Measurements from ENCODE around the gene SYT8.

DNA sequence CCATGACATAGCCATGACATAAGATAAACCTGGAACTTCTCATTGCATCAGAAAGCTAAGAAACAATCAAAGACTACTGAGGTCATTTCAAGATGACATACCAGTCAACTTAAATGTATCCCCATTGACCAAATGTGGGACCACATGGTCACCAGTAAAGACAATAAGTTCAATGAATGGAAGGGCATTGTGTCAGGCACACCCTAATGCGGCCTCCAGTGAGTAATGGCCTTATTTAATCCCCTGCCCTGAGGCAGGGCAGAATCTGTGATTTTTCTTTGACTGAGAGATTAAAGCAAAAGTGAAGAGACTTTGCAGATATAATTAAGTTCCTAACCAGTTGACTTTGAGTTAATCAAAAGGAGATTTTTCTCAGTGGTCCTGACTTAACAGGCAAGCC, 17.3 kb upstream of the SYT8 start:
- TF ChIP-seq POLR2A (IDR thresholded peaks at IDR 0.05): no peak
- TF ChIP-seq, protein P1, sequence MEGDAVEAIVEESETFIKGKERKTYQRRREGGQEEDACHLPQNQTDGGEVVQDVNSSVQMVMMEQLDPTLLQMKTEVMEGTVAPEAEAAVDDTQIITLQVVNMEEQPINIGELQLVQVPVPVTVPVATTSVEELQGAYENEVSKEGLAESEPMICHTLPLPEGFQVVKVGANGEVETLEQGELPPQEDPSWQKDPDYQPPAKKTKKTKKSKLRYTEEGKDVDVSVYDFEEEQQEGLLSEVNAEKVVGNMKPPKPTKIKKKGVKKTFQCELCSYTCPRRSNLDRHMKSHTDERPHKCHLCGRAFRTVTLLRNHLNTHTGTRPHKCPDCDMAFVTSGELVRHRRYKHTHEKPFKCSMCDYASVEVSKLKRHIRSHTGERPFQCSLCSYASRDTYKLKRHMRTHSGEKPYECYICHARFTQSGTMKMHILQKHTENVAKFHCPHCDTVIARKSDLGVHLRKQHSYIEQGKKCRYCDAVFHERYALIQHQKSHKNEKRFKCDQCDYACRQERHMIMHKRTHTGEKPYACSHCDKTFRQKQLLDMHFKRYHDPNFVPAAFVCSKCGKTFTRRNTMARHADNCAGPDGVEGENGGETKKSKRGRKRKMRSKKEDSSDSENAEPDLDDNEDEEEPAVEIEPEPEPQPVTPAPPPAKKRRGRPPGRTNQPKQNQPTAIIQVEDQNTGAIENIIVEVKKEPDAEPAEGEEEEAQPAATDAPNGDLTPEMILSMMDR (IDR thresholded peaks at IDR 0.05 in 4 of 5, conservative IDR thresholded peaks at IDR 0.05 in 1 of 5): no peak

Measured in gastrocnemius medialis (tissue), 4 donors.